Lower leg skin (tissue), 3 donors: ENCODE measurements around the gene IFT52.

Source experiments
- POLR2A ChIP-seq, 2 donors: fragments of 450-650 bp; IDR thresholded peaks; one replicate each; pipeline ENCODE4 v1.6.1; 2016 to 2017; ENCODE audit warnings: antibody characterized with exemption in 2 of 2, mild to moderate bottlenecking in 1 of 2, moderate library complexity in 1 of 2
- TF ChIP-seq, protein P1 (sequence below), 3 donors: fragments of 450-650 bp; IDR thresholded peaks; one replicate each; pipeline ENCODE4 v1.5.1; 2016; ENCODE audit warnings: antibody characterized with exemption in 3 of 3, mild to moderate bottlenecking in 3 of 3, moderate library complexity in 2 of 3

DNA sequence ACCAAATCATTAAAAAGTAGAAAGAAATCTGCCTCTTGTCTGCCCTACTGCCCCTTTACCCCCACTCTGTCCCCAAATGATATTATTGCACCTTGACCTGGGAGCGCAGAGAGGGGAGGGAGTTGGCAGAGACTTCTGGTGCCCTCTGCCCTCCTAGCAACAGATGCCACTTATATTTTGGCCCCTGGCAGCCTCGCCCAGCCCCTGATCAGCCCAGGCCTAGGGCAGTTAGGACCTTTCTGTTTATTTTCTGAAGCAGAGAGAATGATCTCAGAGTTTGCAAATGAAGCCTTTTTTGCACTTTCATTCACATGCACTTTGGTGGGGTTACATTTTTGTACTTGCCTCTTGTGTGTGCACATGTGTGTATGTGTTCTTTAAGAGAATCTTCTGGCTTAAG lies 40.3 kb upstream of the IFT52 start:
- TF ChIP-seq, protein P1, sequence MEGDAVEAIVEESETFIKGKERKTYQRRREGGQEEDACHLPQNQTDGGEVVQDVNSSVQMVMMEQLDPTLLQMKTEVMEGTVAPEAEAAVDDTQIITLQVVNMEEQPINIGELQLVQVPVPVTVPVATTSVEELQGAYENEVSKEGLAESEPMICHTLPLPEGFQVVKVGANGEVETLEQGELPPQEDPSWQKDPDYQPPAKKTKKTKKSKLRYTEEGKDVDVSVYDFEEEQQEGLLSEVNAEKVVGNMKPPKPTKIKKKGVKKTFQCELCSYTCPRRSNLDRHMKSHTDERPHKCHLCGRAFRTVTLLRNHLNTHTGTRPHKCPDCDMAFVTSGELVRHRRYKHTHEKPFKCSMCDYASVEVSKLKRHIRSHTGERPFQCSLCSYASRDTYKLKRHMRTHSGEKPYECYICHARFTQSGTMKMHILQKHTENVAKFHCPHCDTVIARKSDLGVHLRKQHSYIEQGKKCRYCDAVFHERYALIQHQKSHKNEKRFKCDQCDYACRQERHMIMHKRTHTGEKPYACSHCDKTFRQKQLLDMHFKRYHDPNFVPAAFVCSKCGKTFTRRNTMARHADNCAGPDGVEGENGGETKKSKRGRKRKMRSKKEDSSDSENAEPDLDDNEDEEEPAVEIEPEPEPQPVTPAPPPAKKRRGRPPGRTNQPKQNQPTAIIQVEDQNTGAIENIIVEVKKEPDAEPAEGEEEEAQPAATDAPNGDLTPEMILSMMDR (IDR thresholded peaks at IDR 0.05): no peak
- no peak for TF ChIP-seq POLR2A (IDR thresholded peaks at IDR 0.05)
